HepG2 (cell line): ENCODE results near the gene GRAMD1B. TPM values are rescaled to one million over a fixed set of nuclear protein-coding genes. Genes with fewer than 3 reads are reported as not detected.

Experiments used
- ATAC-seq: fragments of 200-7000 bp; cut with Tn5 transposase; 3 replicates; pipeline ENCODE4 v1.9.1; 2020; ENCODE audit warnings: mild to moderate bottlenecking, moderate library complexity
- BruUV-seq: library from RNA; stranded (reverse); fragments of 400-500 nt; replicated peaks from 2 replicates; lab custom pipeline; 2021; lab: Mats Ljungman, UMichigan
- CTCF ChIA-PET: fragments of 300-600 bp; formaldehyde crosslinking; extraction: SDS; loops from one replicate; lab custom pipeline; 2021; ENCODE audit warnings: low total read pairs, inconsistent platforms, low intra/inter-chr PET ratio; lab: Yijun Ruan, JAX
- POLR2A ChIA-PET: fragments of 350-600 bp; sonication (Branson Sonifier 250); formaldehyde crosslinking; loops from one replicate; lab custom pipeline; 2020; ENCODE audit warnings: antibody characterized with exemption, inconsistent platforms; lab: Yijun Ruan, JAX
- DNase-seq: peaks from one replicate; pipeline ENCODE4 v3.0.0-alpha.2; 2015; ENCODE audit warnings: low spot score
- FAIRE-seq: peaks from 3 replicates; lab custom pipeline; 2011; peaks lifted over from hg19 to GRCh38; lab: Jason Lieb, UNC
- H2AFZ ChIP-seq: one replicate; pipeline ENCODE4 v1.6.1; 2011; ENCODE audit warnings: low read length, inconsistent platforms
- H3K27ac ChIP-seq: fragments of 300-600 bp; 3 replicates; pipeline ENCODE4 v1.8.0; 2011; ENCODE audit warnings: mixed run types, mild to moderate bottlenecking, mixed read lengths, low read length, inconsistent platforms; ENCODE audit not compliant: insufficient read depth; ENCODE audit errors: extremely low read length
- H3K27me3 ChIP-seq, 2 experiments: fragments of 200-600 bp in 1 of 2; 2 replicates in 1 of 2; 3 replicates in 1 of 2; pipeline versions ENCODE4 v1.6.0 to v1.8.0; 2011; ENCODE audit warnings: low read length in 2 of 2, mild to moderate bottlenecking in 2 of 2, moderate library complexity in 2 of 2, inconsistent platforms in 1 of 2; ENCODE audit not compliant: insufficient read depth in 2 of 2, control insufficient read depth in 1 of 2
- H3K36me3 ChIP-seq, 2 experiments: fragments of 200-600 bp in 1 of 2; replicated peaks in 1 of 2; 2 replicates in 1 of 2; 3 replicates in 1 of 2; pipeline versions ENCODE4 v1.5.1 to v1.8.0; 2011; ENCODE audit warnings: low read length in 2 of 2, inconsistent platforms in 1 of 2; ENCODE audit not compliant: insufficient read depth in 2 of 2, control insufficient read depth in 1 of 2
- H3K4me1 ChIP-seq: 2 replicates; pipeline ENCODE4 v1.5.1; 2012; ENCODE audit warnings: low read length, inconsistent platforms; ENCODE audit not compliant: insufficient read depth
- H3K4me2 ChIP-seq: 2 replicates; pipeline ENCODE4 v1.6.0; 2011; ENCODE audit warnings: low read depth, low read length, inconsistent platforms
- H3K4me3 ChIP-seq, 3 experiments: fragments of 200-600 bp in 1 of 3; sonication (generic), shearing (Covaris generic) in 1 of 3; replicated peaks in 1 of 3; 2 replicates each; pipeline ENCODE4 v1.5.1; 2011 to 2016; ENCODE audit warnings: low read length in 3 of 3, inconsistent platforms in 2 of 3, low read depth in 2 of 3, mild to moderate bottlenecking in 2 of 3, control low read depth in 1 of 3, mixed read lengths in 1 of 3; ENCODE audit not compliant: insufficient read depth in 1 of 3
- H3K79me2 ChIP-seq: one replicate; pipeline ENCODE4 v1.6.1; 2011; ENCODE audit warnings: low read length, inconsistent platforms; ENCODE audit not compliant: insufficient read depth
- H3K9ac ChIP-seq: 2 replicates; pipeline ENCODE4 v1.6.0; 2011; ENCODE audit warnings: mild to moderate bottlenecking, low read depth, low read length, inconsistent platforms; ENCODE audit not compliant: insufficient read depth
- H3K9me3 ChIP-seq: 2 replicates; pipeline ENCODE4 v1.5.1; 2012; ENCODE audit warnings: mild to moderate bottlenecking, low read length
- H4K20me1 ChIP-seq: 2 replicates; pipeline ENCODE4 v1.6.0; 2011; ENCODE audit warnings: inconsistent platforms, mild to moderate bottlenecking, low read length, moderate library complexity; ENCODE audit not compliant: insufficient read depth
- ADNP ChIP-seq: sonication (generic); formaldehyde crosslinking; IDR thresholded peaks from 2 replicates; pipeline ENCODE4 v1.4.0; 2020; ENCODE audit warnings: missing genetic modification reagents
- ATF3 ChIP-seq: sonication (generic); formaldehyde crosslinking; IDR thresholded peaks from 2 replicates; pipeline ENCODE4 v1.4.0; 2020; ENCODE audit warnings: missing genetic modification reagents
- CHD4 ChIP-seq: fragments of 200-600 bp; sonication (generic); IDR thresholded peaks from 2 replicates; pipeline ENCODE4 v1.7.0; 2017; ENCODE audit warnings: mild to moderate bottlenecking, low read length, borderline replicate concordance
- DMAP1 ChIP-seq: IDR thresholded peaks from 2 replicates; pipeline ENCODE4 v1.6.1; 2016
- ETV5 ChIP-seq: IDR thresholded peaks from 2 replicates; pipeline ENCODE4 v1.6.1; 2018; ENCODE audit warnings: missing biosample characterization, missing genetic modification reagents, inconsistent platforms, borderline replicate concordance
- HNF4G ChIP-seq, 2 experiments: sonication (generic) in 1 of 2; formaldehyde crosslinking in 1 of 2; IDR thresholded peaks; 2 replicates each; pipeline versions ENCODE4 v1.4.0 to v1.6.1; 2011 to 2020; ENCODE audit warnings: borderline replicate concordance in 2 of 2, low read depth in 2 of 2, mild to moderate bottlenecking in 2 of 2, low read length in 1 of 2, missing genetic modification reagents in 1 of 2, moderate library complexity in 1 of 2
- MED8 ChIP-seq: sonication (generic); formaldehyde crosslinking; IDR thresholded peaks from 2 replicates; pipeline ENCODE4 v1.8.1; 2023; ENCODE audit warnings: mild to moderate bottlenecking, missing genetic modification reagents; ENCODE audit not compliant: insufficient replicate concordance
- PHF8 ChIP-seq: sonication (generic); formaldehyde crosslinking; IDR thresholded peaks from 2 replicates; pipeline ENCODE4 v1.5.0; 2020; ENCODE audit warnings: missing genetic modification reagents
- TERF1 ChIP-seq: sonication (generic); formaldehyde crosslinking; IDR thresholded peaks from 2 replicates; pipeline ENCODE4 v1.8.0; 2022; ENCODE audit warnings: mild to moderate bottlenecking, missing genetic modification reagents, moderate library complexity
- ZNF121 ChIP-seq: sonication (generic); formaldehyde crosslinking; IDR thresholded peaks from 2 replicates; pipeline ENCODE4 v1.5.0; 2020; ENCODE audit warnings: mild to moderate bottlenecking, missing genetic modification reagents
- ZNF276 ChIP-seq: sonication (generic); formaldehyde crosslinking; IDR thresholded peaks from 2 replicates; pipeline ENCODE4 v1.4.0; 2020; ENCODE audit warnings: mild to moderate bottlenecking, low read depth, missing genetic modification reagents
- ZNF552 ChIP-seq: sonication (generic); formaldehyde crosslinking; IDR thresholded peaks from 2 replicates; pipeline ENCODE4 v1.9.0; 2022; ENCODE audit warnings: missing genetic modification reagents, mild to moderate bottlenecking, borderline replicate concordance
- WGBS: methylation state at CpG from one replicate; pipeline ENCODE4 v1.1.6; 2017; ENCODE audit warnings: low lambda C conversion rate; 5-methylcytosine and 5-hydroxymethylcytosine counted together
- in situ Hi-C: cut with HindIII; loops from 2 replicates; pipeline ENCODE4 v1.10.0; 2017; ENCODE audit warnings: low pct_unique_long_range_greater_than_20kb; ENCODE audit not compliant: extremely low pct_ligation_motif_present
- intact Hi-C: fragments of 100-400 bp; cut with micrococcal nuclease; formaldehyde crosslinking; loops from one replicate; pipeline ENCODE4 v1.10.0; 2022; ENCODE audit not compliant: unreplicated experiment
- polyA plus RNA-seq, 8 experiments: library from polyadenylated mRNA; depleted of rRNA in 3 of 8; stranded (reverse) in 7 of 8; unstranded in 1 of 8; fragments of >200 nt; fragmentation: Illumina TruSeq in 4 of 8; extraction: Trizol in 4 of 8; gene quantifications; 2 replicates each; pipeline versions ENCODE4 v1.2.1 to v1.2.3, GENCODE V29; 2011 to 2016; ENCODE audit warnings: low read depth in 4 of 8, missing spikeins in 1 of 8, mixed read lengths in 1 of 8; ENCODE audit not compliant: insufficient read depth in 1 of 8
- total RNA-seq, 5 experiments: library from RNA; depleted of rRNA; stranded (reverse); fragments of >200 nt; fragmentation: Illumina TruSeq; extraction: Trizol; gene quantifications; 2 replicates each; pipeline ENCODE4 v1.2.3, GENCODE V29; 2016; ENCODE audit warnings: low read depth in 1 of 5
- TF ChIP-seq, protein P1 (sequence below): sonication (generic); formaldehyde crosslinking; IDR thresholded peaks from 2 replicates; pipeline ENCODE4 v1.4.0; 2020; ENCODE audit warnings: mild to moderate bottlenecking, missing genetic modification reagents, borderline replicate concordance
- TF ChIP-seq, protein P2 (sequence below): conservative IDR thresholded peaks from 2 replicates; pipeline ENCODE4 v1.6.1; 2018; ENCODE audit warnings: missing genetic modification reagents
- TF ChIP-seq, protein P3 (sequence below): sonication (generic); formaldehyde crosslinking; IDR thresholded peaks from 2 replicates; pipeline ENCODE4 v1.5.1; 2020; ENCODE audit warnings: missing genetic modification reagents, mild to moderate bottlenecking, borderline replicate concordance

The GRAMD1B gene
- total and polyA plus RNA-seq, 2 of the 13 experiments (the other 11 are each of a cell fraction or from before 2014, with no cell fraction given) = 0.12 TPM; not detected in 1

GRCh38 chr11:123566852-123567251 lies 136.8 kb downstream of the GRAMD1B start (continued):
- no peak for TF ChIP-seq TERF1 (CRISPR knock-in tag)
- no peak for TF ChIP-seq DMAP1 (CRISPR knock-in tag)
- TF ChIP-seq ZNF552 (CRISPR knock-in tag) = no peak
- TF ChIP-seq HNF4G (IDR thresholded peaks at IDR 0.05; ENCODE audit: borderline replicate concordance, low read depth, low read length) = no peak
- TF ChIP-seq HNF4G (CRISPR knock-in tag; IDR thresholded peaks at IDR 0.05; ENCODE audit: borderline replicate concordance, low read depth) = no peak
- no peak for TF ChIP-seq ZNF121

DNA sequence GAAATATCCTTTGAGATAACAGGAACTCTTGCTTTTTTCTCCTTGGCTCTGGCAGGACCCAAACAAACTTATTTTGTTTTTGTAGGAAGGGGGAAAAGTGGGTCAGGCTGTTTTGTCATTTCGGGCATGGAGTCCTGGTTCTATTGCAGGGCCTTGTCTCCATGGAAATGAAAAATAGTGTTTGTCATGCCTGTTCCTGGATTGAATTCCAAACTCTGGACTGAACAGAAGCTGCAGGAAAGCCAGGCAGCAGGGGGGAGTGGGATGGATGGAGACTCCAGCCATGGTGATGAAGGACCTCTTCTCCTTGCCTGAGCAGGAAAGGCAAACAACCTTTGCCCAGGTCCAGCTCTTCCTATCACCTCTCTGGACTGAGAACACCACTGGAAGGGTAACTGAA lies 137.4 kb downstream of the GRAMD1B start:
- no peak overlapping the region for H3K27ac ChIP-seq
- H3K27me3 ChIP-seq = peaks cover 0 to 24% of the 10 kb centered on the region in 2 experiments; a peak in 4 of 5 replicates
- no peak overlapping the region for H3K4me3 ChIP-seq
- H3K9ac ChIP-seq = no peak overlapping the region
- in situ Hi-C loops = no loop called here
- DNase-seq (no peak), FAIRE-seq (no peak), ATAC-seq (no peak)
- no peaks in the 10 kb centered on the region for H3K4me1 ChIP-seq
- no peaks in the 10 kb centered on the region for H3K36me3 ChIP-seq
- ChIA-PET CTCF (no interaction called here), POLR2A (no interaction called here)
- BruUV-seq = no TSS peak
- no peak overlapping the region for H3K4me2 ChIP-seq
- no peaks in the 10 kb centered on the region for H4K20me1 ChIP-seq
- H2AFZ ChIP-seq = no peak overlapping the region
- intact Hi-C loops = no loop called here
- no peaks in the 10 kb centered on the region for H3K79me2 ChIP-seq
- no peaks in the 10 kb centered on the region for H3K9me3 ChIP-seq
- WGBS = 6% methylated on average over 1 of the region's 1 CpG
- no peak for TF ChIP-seq PHF8
- TF ChIP-seq CHD4 = no peak
- no peak for TF ChIP-seq ZNF276 (CRISPR knock-in tag)
- TF ChIP-seq, protein P1, sequence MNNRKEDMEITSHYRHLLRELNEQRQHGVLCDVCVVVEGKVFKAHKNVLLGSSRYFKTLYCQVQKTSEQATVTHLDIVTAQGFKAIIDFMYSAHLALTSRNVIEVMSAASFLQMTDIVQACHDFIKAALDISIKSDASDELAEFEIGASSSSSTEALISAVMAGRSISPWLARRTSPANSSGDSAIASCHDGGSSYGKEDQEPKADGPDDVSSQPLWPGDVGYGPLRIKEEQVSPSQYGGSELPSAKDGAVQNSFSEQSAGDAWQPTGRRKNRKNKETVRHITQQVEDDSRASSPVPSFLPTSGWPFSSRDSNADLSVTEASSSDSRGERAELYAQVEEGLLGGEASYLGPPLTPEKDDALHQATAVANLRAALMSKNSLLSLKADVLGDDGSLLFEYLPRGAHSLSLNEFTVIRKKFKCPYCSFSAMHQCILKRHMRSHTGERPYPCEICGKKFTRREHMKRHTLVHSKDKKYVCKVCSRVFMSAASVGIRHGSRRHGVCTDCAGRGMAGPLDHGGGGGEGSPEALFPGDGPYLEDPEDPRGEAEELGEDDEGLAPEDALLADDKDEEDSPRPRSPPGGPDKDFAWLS = no peak
- TF ChIP-seq ADNP (CRISPR knock-in tag) = no peak
- TF ChIP-seq, protein P2, sequence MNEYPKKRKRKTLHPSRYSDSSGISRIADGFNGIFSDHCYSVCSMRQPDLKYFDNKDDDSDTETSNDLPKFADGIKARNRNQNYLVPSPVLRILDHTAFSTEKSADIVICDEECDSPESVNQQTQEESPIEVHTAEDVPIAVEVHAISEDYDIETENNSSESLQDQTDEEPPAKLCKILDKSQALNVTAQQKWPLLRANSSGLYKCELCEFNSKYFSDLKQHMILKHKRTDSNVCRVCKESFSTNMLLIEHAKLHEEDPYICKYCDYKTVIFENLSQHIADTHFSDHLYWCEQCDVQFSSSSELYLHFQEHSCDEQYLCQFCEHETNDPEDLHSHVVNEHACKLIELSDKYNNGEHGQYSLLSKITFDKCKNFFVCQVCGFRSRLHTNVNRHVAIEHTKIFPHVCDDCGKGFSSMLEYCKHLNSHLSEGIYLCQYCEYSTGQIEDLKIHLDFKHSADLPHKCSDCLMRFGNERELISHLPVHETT = no peak
- TF ChIP-seq ETV5 (CRISPR knock-in tag) = no peak
- TF ChIP-seq, protein P3, sequence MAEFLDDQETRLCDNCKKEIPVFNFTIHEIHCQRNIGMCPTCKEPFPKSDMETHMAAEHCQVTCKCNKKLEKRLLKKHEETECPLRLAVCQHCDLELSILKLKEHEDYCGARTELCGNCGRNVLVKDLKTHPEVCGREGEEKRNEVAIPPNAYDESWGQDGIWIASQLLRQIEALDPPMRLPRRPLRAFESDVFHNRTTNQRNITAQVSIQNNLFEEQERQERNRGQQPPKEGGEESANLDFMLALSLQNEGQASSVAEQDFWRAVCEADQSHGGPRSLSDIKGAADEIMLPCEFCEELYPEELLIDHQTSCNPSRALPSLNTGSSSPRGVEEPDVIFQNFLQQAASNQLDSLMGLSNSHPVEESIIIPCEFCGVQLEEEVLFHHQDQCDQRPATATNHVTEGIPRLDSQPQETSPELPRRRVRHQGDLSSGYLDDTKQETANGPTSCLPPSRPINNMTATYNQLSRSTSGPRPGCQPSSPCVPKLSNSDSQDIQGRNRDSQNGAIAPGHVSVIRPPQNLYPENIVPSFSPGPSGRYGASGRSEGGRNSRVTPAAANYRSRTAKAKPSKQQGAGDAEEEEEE = no peak
- TF ChIP-seq MED8 = no peak
- no peak for TF ChIP-seq ATF3 (CRISPR knock-in tag)
